Sigmoid colon (tissue), 7 donors: ENCODE data around the gene IMPA2. TPM values are rescaled to one million over a fixed set of nuclear protein-coding genes. Genes with fewer than 3 reads are reported as not detected.
"Not testable (repeated sequence)": the region's sequence is repeated elsewhere in the genome, so short reads cannot be mapped to it uniquely, and the experiment has no call there.

ENCODE experiments used
- DNase-seq: peaks from one replicate; pipeline ENCODE4 v3.0.0-alpha.2; 2019
- H3K27ac ChIP-seq, 4 donors: fragments of 200-600 bp; sonication (generic); one replicate each; pipeline ENCODE4 v1.5.1; 2016 to 2019; ENCODE audit warnings: mild to moderate bottlenecking in 1 of 4
- H3K27me3 ChIP-seq, 3 donors: fragments of 200-600 bp; sonication (generic); one replicate each; pipeline ENCODE4 v1.5.1; 2019; ENCODE audit warnings: mild to moderate bottlenecking in 1 of 3
- H3K36me3 ChIP-seq, 4 donors: fragments of 200-600 bp; sonication (generic); one replicate each; pipeline ENCODE4 v1.5.1; 2016 to 2019
- H3K4me1 ChIP-seq, 4 donors: fragments of 200-600 bp; sonication (generic); one replicate each; pipeline ENCODE4 v1.5.1; 2017 to 2019
- H3K4me3 ChIP-seq, 4 donors: fragments of 200-600 bp; sonication (generic); one replicate each; pipeline ENCODE4 v1.5.1; 2017 to 2019; ENCODE audit warnings: mild to moderate bottlenecking in 2 of 4, moderate library complexity in 1 of 4
- H3K9me3 ChIP-seq, 4 donors: fragments of 200-600 bp in 3 of 4; sonication (generic) in 3 of 4; one replicate each; pipeline versions ENCODE4 v1.5.1 to v1.6.1; 2013 to 2019
- CTCF ChIP-seq, 4 experiments: fragments of 450-650 bp in 3 of 4; fragments of 200-600 bp in 1 of 4; IDR thresholded peaks; one replicate each; pipeline ENCODE4 v1.5.1; 2016 to 2019; ENCODE audit warnings: antibody characterized with exemption in 4 of 4, mild to moderate bottlenecking in 3 of 4, moderate library complexity in 2 of 4
- EP300 ChIP-seq, 4 donors: sonication (generic); formaldehyde crosslinking; IDR thresholded peaks; one replicate each; pipeline ENCODE4 v1.6.1; 2017; ENCODE audit warnings: antibody characterized with exemption in 4 of 4
- POLR2A ChIP-seq, 2 donors: fragments of 450-650 bp; IDR thresholded peaks; one replicate each; pipeline ENCODE4 v1.6.1; 2016; ENCODE audit warnings: antibody characterized with exemption in 2 of 2, mild to moderate bottlenecking in 2 of 2, moderate library complexity in 2 of 2
- POLR2AphosphoS5 ChIP-seq, 4 donors: sonication (generic); formaldehyde crosslinking; IDR thresholded peaks; one replicate each; pipeline ENCODE4 v1.6.1; 2017; ENCODE audit warnings: antibody characterized with exemption in 4 of 4
- whole genome bisulfite sequencing, 2 donors: extraction: QIAGEN DNeasy Blood & Tissue Kit; methylation state at CpG; one replicate each; pipeline ENCODE4 v1.1.7; 2013; 5-methylcytosine and 5-hydroxymethylcytosine counted together
- intact Hi-C: fragments of 100-400 bp; cut with DNase I; formaldehyde crosslinking; loops from one replicate; pipeline ENCODE4 v1.15.1; 2023
- polyA plus RNA-seq, 3 donors: library from polyadenylated mRNA; stranded (reverse); fragments of 200-250 nt; gene quantifications; one replicate each; pipeline ENCODE4 v1.2.3, GENCODE V29; 2013
- total RNA-seq, 4 donors: library from RNA; depleted of rRNA; stranded (reverse); fragments of >200 nt; gene quantifications; one replicate each; pipeline ENCODE4 v1.1.0, GENCODE V29; 2016
- donor health status: healthy with polysubstance abuse.
- donor health status: Bipolar disorder and iron deficiency.
- donor health status: healthy.

The IMPA2 gene
- total and polyA plus RNA-seq, 7 donors, result 21.3 to 138 (median 66.5) TPM

- Histone ChIP-seq H3K27me3 (no peaks in the 10 kb centered on the region), H3K27ac (peak overlapping the region in 2 of 4 donors; percentile 78 to 88), H3K4me3 (no peak overlapping the region), H3K4me1 (peaks cover 0 to 40% (median 22%) of the 10 kb centered on the region in 4 donors), H3K36me3 (no peaks in the 10 kb centered on the region), H3K9me3 (peaks cover 0 to 3% (median 0%) of the 10 kb centered on the region in 4 donors)
- DNase-seq, result no peak
- TF ChIP-seq CTCF (IDR thresholded peaks at IDR 0.05), result no peak
- TF ChIP-seq POLR2A (IDR thresholded peaks at IDR 0.05), result no peak
- TF ChIP-seq POLR2AphosphoS5 (IDR thresholded peaks at IDR 0.05), result no peak
- TF ChIP-seq EP300 (IDR thresholded peaks at IDR 0.05), result no peak
- intact Hi-C loops, result no loop called here
- WGBS, 2 donors, result 91 to 94% methylated on average over 5 of the region's 5 CpGs
Observed at GRCh38 chr18:11953113-11953512, 28.2 kb upstream of the IMPA2 start.

- no peaks in the 10 kb centered on the region for H3K36me3 ChIP-seq
- WGBS, 2 donors, result 55 to 64% methylated on average over 8 of the region's 8 CpGs
- intact Hi-C loops, result no loop called here
- H3K4me3 ChIP-seq, result no peak overlapping the region
- TF ChIP-seq POLR2AphosphoS5 (IDR thresholded peaks at IDR 0.05), result peak; percentile 16 to 38 (median 18)
- TF ChIP-seq EP300 (IDR thresholded peaks at IDR 0.05), result no peak
- H3K27ac ChIP-seq, result peak overlapping the region; percentile 70 to 88 (median 78)
- no peaks in the 10 kb centered on the region for H3K27me3 ChIP-seq
- peaks cover 0 to 3% (median 0%) of the 10 kb centered on the region in 4 donors for H3K9me3 ChIP-seq
- H3K4me1 ChIP-seq, result peaks cover 0 to 24% (median 14%) of the 10 kb centered on the region in 4 donors
- peak; percentile 89 for DNase-seq
Observed at GRCh38 chr18:11955239-11956029, 25.9 kb upstream of the IMPA2 start.

- DNase-seq, result no peak
- Histone ChIP-seq H3K4me1 (peaks cover 0 to 24% (median 14%) of the 10 kb centered on the region in 4 donors), H3K4me3 (no peak overlapping the region), H3K27ac (peak overlapping the region in 1 of 4 donors; percentile 78), H3K27me3 (no peaks in the 10 kb centered on the region), H3K36me3 (no peaks in the 10 kb centered on the region), H3K9me3 (peaks cover 0 to 3% (median 0%) of the 10 kb centered on the region in 4 donors)
- WGBS, 2 donors, result 88% methylated on average over 10 of the region's 10 CpGs
- intact Hi-C loops, result no loop called here
- TF ChIP-seq CTCF (IDR thresholded peaks at IDR 0.05), result no peak
- no peak for TF ChIP-seq POLR2A (IDR thresholded peaks at IDR 0.05)
- TF ChIP-seq EP300 (IDR thresholded peaks at IDR 0.05), result no peak
- TF ChIP-seq POLR2AphosphoS5 (IDR thresholded peaks at IDR 0.05), result no peak
Observed at GRCh38 chr18:11956371-11957308, 24.7 kb upstream of the IMPA2 start.

- TF ChIP-seq EP300 (IDR thresholded peaks at IDR 0.05) (no peak), CTCF (IDR thresholded peaks at IDR 0.05) (no peak), POLR2AphosphoS5 (IDR thresholded peaks at IDR 0.05) (no peak), POLR2A (IDR thresholded peaks at IDR 0.05) (no peak)
- Histone ChIP-seq H3K4me3 (no peak overlapping the region), H3K9me3 (peaks cover 0 to 3% (median 0%) of the 10 kb centered on the region in 4 donors), H3K4me1 (peaks cover 0 to 30% (median 15%) of the 10 kb centered on the region in 4 donors), H3K27ac (no peak overlapping the region), H3K36me3 (no peaks in the 10 kb centered on the region), H3K27me3 (no peaks in the 10 kb centered on the region)
- WGBS, 2 donors, result 55 to 76% methylated on average over 2 of the region's 2 CpGs
- no peak for DNase-seq
- intact Hi-C loops, result no loop called here
Observed at GRCh38 chr18:11957636-11958035, 23.7 kb upstream of the IMPA2 start.

GRCh38 chr18:11959651-11960050 lies 21.7 kb upstream of the IMPA2 start:
- H3K27ac ChIP-seq, DNase-seq, H3K9me3 ChIP-seq, H3K4me3 ChIP-seq, intact Hi-C loops, H3K36me3 ChIP-seq, H3K27me3 ChIP-seq: not testable (repeated sequence)
- H3K4me1 ChIP-seq, result peaks cover 0 to 38% (median 22%) of the 10 kb centered on the region in 4 donors
- 95 to 96% methylated on average over 33 of the region's 33 CpGs for WGBS, 2 donors
